Neural crest cell (in vitro differentiated cells): ENCODE measurements around the gene KTN1. TPM values are rescaled to one million over a fixed set of nuclear protein-coding genes. Genes with fewer than 3 reads are reported as not detected.

Experiments
- DNase-seq: peaks from one replicate; pipeline ENCODE4 v3.0.0; 2021; ENCODE audit warnings: low read depth, mixed read lengths, low spot score
- H3K27ac Mint-ChIP-seq: one replicate; pipeline ENCODE4 v1.8.0; 2021; ENCODE audit warnings: mild to moderate bottlenecking, mixed read lengths; ENCODE audit not compliant: unreplicated experiment
- H3K27me3 Mint-ChIP-seq: 2 replicates; pipeline ENCODE4 v1.8.0; 2021; ENCODE audit warnings: low read depth, mild to moderate bottlenecking, mixed read lengths
- H3K36me3 Mint-ChIP-seq: 2 replicates; pipeline ENCODE4 v1.8.0; 2021; ENCODE audit warnings: low read depth, mild to moderate bottlenecking, mixed read lengths
- H3K4me1 Mint-ChIP-seq: 2 replicates; pipeline ENCODE4 v1.8.0; 2021; ENCODE audit warnings: mixed read lengths
- H3K4me3 Mint-ChIP-seq: one replicate; pipeline ENCODE4 v1.8.0; 2021; ENCODE audit warnings: mild to moderate bottlenecking, mixed read lengths
- H3K9me3 Mint-ChIP-seq: 2 replicates; pipeline ENCODE4 v1.8.0; 2021; ENCODE audit warnings: mixed read lengths
- total RNA-seq: library from RNA; stranded (reverse); gene quantifications from 2 replicates; pipeline ENCODE4 v1.2.1, GENCODE V29; 2021
- TF ChIP-seq, protein P1 (sequence below): fragments of 200-600 bp; sonication (generic); conservative IDR thresholded peaks from 2 replicates; pipeline ENCODE4 v1.5.0; 2021; ENCODE audit warnings: antibody characterized with exemption, mild to moderate bottlenecking

The KTN1 gene
- total RNA-seq, 1 donor from 2014 or later = 118 TPM

DNA sequence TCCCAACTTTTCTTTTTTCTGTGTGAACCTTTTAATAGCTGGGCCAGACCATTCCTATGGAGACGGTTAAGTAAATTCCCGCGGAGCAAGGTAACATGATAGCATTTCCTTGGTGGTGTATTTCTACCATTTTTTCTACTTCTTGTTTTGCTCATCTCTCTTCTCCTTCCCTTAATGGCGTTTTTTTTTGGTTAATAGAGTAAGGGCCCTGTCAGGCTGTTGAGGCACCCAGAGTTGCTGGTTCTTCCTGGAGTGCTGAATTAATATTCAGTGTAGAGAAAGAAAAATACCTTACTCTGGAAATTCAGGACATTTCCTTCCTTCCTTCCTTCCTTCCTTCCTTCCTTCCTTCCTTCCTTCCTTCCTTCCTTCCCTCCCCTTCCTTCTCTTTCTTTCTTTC, 137.6 kb downstream of the KTN1 start:
- H3K4me3 Mint-ChIP-seq = no peak overlapping the region
- H3K36me3 Mint-ChIP-seq = no peaks in the 10 kb centered on the region

DNA sequence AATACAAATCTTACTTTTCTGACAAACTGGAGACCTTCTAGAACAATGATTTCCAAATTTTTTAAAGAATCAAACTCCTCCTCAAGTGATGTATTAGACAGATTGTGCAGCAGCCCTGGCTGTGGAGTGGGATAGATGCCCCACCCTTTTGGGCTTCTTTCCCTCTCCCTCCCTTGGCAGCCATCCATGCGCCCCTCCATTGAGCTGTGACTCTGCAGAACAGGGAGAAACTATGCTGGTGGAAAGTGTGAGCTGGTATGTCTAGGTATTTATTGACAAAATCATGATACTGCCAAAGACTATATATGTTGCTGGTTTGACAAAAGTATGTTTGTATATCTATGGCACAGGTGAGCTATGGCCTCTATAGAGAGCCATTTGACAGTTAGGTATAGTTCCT, 138.5 kb downstream of the KTN1 start:
- TF ChIP-seq, protein P1, sequence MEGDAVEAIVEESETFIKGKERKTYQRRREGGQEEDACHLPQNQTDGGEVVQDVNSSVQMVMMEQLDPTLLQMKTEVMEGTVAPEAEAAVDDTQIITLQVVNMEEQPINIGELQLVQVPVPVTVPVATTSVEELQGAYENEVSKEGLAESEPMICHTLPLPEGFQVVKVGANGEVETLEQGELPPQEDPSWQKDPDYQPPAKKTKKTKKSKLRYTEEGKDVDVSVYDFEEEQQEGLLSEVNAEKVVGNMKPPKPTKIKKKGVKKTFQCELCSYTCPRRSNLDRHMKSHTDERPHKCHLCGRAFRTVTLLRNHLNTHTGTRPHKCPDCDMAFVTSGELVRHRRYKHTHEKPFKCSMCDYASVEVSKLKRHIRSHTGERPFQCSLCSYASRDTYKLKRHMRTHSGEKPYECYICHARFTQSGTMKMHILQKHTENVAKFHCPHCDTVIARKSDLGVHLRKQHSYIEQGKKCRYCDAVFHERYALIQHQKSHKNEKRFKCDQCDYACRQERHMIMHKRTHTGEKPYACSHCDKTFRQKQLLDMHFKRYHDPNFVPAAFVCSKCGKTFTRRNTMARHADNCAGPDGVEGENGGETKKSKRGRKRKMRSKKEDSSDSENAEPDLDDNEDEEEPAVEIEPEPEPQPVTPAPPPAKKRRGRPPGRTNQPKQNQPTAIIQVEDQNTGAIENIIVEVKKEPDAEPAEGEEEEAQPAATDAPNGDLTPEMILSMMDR = no peak
- H3K27ac Mint-ChIP-seq = no peak overlapping the region
- H3K36me3 Mint-ChIP-seq = no peaks in the 10 kb centered on the region
- no peak for DNase-seq
- H3K4me1 Mint-ChIP-seq = peaks cover 8% of the 10 kb centered on the region
- no peak overlapping the region for H3K4me3 Mint-ChIP-seq
- no peaks in the 10 kb centered on the region for H3K27me3 Mint-ChIP-seq
- H3K9me3 Mint-ChIP-seq = no peaks in the 10 kb centered on the region

More for the DNA sequence above, 137.6 kb downstream of the KTN1 start:
- DNase-seq = no peak
- H3K27me3 Mint-ChIP-seq = no peaks in the 10 kb centered on the region
- TF ChIP-seq, protein P1 = no peak
- peaks cover 13% of the 10 kb centered on the region for H3K4me1 Mint-ChIP-seq
- H3K27ac Mint-ChIP-seq = no peak overlapping the region
- no peaks in the 10 kb centered on the region for H3K9me3 Mint-ChIP-seq

DNA sequence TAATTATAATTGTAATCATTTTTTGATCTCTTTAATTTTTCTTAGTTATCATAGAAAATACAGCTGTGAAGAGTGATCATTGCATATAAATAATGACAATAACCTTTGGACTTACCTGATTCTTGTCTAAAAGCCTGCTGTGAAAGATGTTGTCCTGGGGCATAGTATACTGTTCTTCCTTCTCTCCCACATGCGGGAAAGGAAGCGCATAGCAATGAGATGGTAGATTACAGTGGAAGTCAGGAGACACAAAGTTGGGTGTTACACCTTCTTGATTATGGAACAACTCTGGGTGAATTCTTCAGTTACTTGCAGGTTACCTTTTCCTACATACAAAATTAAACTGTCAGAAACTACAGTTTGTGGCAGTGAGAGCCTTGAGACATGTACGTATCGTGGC, 140.8 kb downstream of the KTN1 start:
- H3K9me3 Mint-ChIP-seq = no peaks in the 10 kb centered on the region
- TF ChIP-seq, protein P1 = no peak
- H3K36me3 Mint-ChIP-seq = no peaks in the 10 kb centered on the region
- no peak overlapping the region for H3K4me3 Mint-ChIP-seq
- no peak overlapping the region for H3K27ac Mint-ChIP-seq
- H3K4me1 Mint-ChIP-seq = peaks cover 7% of the 10 kb centered on the region
- no peaks in the 10 kb centered on the region for H3K27me3 Mint-ChIP-seq
- DNase-seq = no peak

DNA sequence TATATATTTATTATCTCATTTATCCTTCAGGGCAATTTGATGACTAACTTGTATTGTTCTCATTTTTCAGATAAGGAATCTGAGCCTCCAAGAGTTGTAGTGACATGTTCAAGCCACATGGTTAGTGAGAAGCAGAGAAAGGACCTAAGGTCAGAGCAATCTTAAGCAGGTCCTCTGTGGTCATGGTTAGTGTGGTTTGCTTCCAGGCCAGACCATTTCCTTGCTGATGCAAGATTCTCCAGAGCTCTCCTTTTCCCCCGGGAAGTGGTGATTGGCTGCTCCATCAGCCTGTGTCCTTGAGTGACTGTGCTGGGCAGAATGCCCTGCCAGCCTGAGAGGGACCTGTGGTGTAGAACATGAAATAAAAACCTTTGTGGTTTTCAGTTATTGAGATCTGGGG, 141.3 kb downstream of the KTN1 start:
- TF ChIP-seq, protein P1 = peak; percentile 15
- Mint-ChIP-seq H3K27ac (no peak overlapping the region), H3K9me3 (no peaks in the 10 kb centered on the region)

DNA sequence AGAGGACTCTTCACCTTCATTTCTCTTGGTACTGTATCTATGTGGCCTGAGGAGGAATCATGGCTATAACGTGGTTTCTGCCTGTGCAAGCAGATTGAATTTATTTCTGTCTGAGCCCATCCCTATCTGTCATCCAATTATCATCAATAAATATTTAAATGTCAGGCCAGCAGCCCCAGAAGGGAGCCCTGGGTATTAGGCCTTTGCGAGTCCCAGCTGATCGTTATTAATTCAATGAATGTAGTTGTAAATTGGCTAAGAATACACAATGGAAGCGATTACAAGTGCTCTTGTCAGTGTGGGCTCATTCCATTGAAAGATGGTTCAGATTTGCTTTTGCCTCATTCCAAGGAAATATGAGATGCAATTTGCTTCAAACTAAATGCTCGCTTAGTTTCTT, 142.0 kb downstream of the KTN1 start:
- no peaks in the 10 kb centered on the region for H3K9me3 Mint-ChIP-seq
- no peak overlapping the region for H3K4me3 Mint-ChIP-seq
- TF ChIP-seq, protein P1 = no peak
- no peak overlapping the region for H3K27ac Mint-ChIP-seq
- DNase-seq = no peak
- H3K36me3 Mint-ChIP-seq = no peaks in the 10 kb centered on the region
- no peaks in the 10 kb centered on the region for H3K27me3 Mint-ChIP-seq
- peaks cover 4% of the 10 kb centered on the region for H3K4me1 Mint-ChIP-seq

More for the DNA sequence above, 141.3 kb downstream of the KTN1 start:
- DNase-seq = no peak
- peaks cover 4% of the 10 kb centered on the region for H3K4me1 Mint-ChIP-seq
- H3K4me3 Mint-ChIP-seq = no peak overlapping the region
- no peaks in the 10 kb centered on the region for H3K27me3 Mint-ChIP-seq
- H3K36me3 Mint-ChIP-seq = no peaks in the 10 kb centered on the region

DNA sequence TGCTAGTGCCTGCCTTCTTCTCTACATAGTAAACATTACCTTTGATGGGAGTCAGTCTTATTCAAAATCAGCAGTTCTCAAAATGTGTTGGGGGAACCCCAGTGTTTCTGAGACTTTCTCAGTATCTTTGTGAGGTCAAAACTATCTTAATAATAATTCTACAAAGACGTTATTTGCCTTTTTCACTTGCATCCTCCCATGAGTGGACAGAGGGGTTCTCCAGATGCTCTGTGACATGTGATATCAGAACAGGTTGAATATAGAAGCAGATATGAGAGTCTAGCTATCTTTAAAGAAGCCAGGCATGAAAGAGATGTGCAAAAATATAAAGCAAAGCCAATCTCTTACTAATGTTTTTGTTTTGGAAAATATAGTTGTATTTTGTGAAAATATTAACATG, 144.7 kb downstream of the KTN1 start:
- TF ChIP-seq, protein P1 = no peak
- Mint-ChIP-seq H3K4me3 (no peak overlapping the region), H3K4me1 (peaks cover 4% of the 10 kb centered on the region), H3K9me3 (no peaks in the 10 kb centered on the region), H3K36me3 (no peaks in the 10 kb centered on the region), H3K27me3 (no peaks in the 10 kb centered on the region), H3K27ac (no peak overlapping the region)
- no peak for DNase-seq
